Natural killer cell treated with Interleukin-12 subunit alpha and Interleukin-12 subunit beta and Interleukin-15 and Interleukin-18, amount 100 ng/mL, for 72 hours (primary cell): ENCODE measurements around the gene CCDC91. TPM values are rescaled to one million over a fixed set of nuclear protein-coding genes. Genes with fewer than 3 reads are reported as not detected.

Experiments used
- ATAC-seq, 2 donors: fragments of 150-1000 bp; cut with Tn5 transposase in 1 of 2; sonication (Bioruptor Pico), chemical (Tn5 transposase) in 1 of 2; 2 replicates each; pipeline ENCODE4 v1.10.0; 2021
- DNase-seq: peaks from one replicate; pipeline ENCODE4 v3.0.0; 2022; ENCODE audit warnings: low spot score
- H3K27ac Mint-ChIP-seq, 2 donors: 1 replicate in 1 of 2; 2 replicates in 1 of 2; pipeline ENCODE4 v1.8.0; 2022; ENCODE audit warnings: mixed read lengths in 2 of 2, mild to moderate bottlenecking in 1 of 2, moderate library complexity in 1 of 2
- H3K27me3 Mint-ChIP-seq, 2 donors: 1 replicate in 1 of 2; 2 replicates in 1 of 2; pipeline ENCODE4 v1.8.0; 2022; ENCODE audit warnings: mixed read lengths in 2 of 2
- H3K36me3 Mint-ChIP-seq: one replicate; pipeline ENCODE4 v1.8.0; 2022; ENCODE audit warnings: mixed read lengths
- H3K4me1 Mint-ChIP-seq, 2 donors: 1 replicate in 1 of 2; 2 replicates in 1 of 2; pipeline ENCODE4 v1.8.0; 2022; ENCODE audit warnings: low read depth in 2 of 2, mixed read lengths in 2 of 2, mild to moderate bottlenecking in 1 of 2
- H3K4me3 Mint-ChIP-seq: one replicate; pipeline ENCODE4 v1.8.0; 2022; ENCODE audit warnings: mixed read lengths
- H3K9me3 Mint-ChIP-seq: 2 replicates; pipeline ENCODE4 v1.8.0; 2022; ENCODE audit warnings: mixed read lengths
- total RNA-seq, 2 donors: library from RNA; stranded (reverse); gene quantifications; one replicate each; pipeline ENCODE4 v1.2.3, GENCODE V29; 2022

Gene CCDC91
- total RNA-seq, 2 donors from 2014 or later, result 21.7 to 44.6 TPM

DNA sequence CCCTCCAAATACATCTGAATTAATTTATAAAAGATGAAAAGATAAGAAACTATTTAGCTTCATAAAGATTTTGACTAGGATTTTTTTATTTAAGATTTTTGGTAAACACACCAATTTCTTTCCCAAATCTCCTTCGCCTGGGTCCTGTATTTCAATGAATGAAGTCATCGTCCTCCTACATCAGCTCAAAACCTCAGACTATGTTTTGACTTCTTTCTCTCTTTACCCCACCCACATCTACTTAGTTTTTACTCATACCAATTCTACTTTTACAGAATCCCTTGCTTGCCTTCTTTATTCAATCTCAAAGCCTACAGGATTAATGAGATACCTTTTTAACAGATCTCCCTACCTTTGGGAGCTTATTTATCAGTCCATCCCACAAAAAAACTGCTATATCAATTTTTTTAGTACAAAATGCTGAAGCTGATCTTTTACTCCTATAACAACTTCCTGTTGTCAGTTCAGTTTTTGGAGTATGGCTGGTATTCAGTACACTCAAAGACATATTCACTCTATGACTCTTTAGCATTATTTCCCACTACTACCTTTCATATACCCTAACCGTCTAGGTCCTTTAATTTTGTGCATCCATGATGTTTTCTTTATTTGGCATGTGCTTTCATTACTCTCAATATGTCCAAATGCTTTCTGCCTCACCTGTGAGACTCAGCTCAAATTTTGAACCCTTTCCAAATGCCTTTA is 18.7 kb upstream of the CCDC91 start:
- no peak overlapping the region for H3K27ac Mint-ChIP-seq
- H3K9me3 Mint-ChIP-seq, result peaks cover 3% of the 10 kb centered on the region
- ATAC-seq (no peak), DNase-seq (no peak)
- H3K36me3 Mint-ChIP-seq, result peaks cover 6% of the 10 kb centered on the region
- no peak overlapping the region for H3K4me3 Mint-ChIP-seq
- H3K4me1 Mint-ChIP-seq, result no peaks in the 10 kb centered on the region
- H3K27me3 Mint-ChIP-seq, result peaks cover 5 to 11% of the 10 kb centered on the region in 2 donors

DNA sequence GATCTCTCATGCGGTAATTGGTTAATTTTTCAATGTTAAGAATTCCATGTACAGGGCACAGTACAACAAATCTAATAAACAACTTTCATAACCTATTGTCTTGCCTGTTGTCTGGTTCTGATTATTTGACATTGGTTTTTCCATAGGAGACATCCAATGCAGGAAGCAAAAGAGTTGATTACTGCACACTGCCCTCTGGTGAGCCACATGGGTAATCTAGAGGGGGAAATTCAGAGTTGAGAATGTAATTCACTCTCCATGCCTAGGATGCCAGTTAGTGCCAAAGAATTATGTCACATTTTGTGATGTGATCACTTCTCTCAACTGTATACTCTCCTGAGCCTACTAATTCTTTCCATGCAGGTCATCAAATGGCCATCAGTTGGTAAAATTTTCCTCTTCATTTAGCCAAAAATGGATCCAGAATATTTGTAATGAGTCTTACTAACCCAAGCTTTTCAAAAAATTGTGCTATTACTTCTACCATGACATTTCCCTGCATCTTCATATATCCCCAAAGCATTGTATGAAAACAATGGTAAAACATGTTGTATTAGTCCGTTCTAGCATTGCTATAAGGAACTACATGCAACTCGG is 17.7 kb upstream of the CCDC91 start:
- Mint-ChIP-seq H3K36me3 (peaks cover 6% of the 10 kb centered on the region), H3K27ac (no peak overlapping the region), H3K4me1 (no peaks in the 10 kb centered on the region), H3K4me3 (no peak overlapping the region), H3K9me3 (peaks cover 3% of the 10 kb centered on the region), H3K27me3 (peaks cover 5 to 11% of the 10 kb centered on the region in 2 donors)
- no peak for ATAC-seq
- no peak for DNase-seq

DNA sequence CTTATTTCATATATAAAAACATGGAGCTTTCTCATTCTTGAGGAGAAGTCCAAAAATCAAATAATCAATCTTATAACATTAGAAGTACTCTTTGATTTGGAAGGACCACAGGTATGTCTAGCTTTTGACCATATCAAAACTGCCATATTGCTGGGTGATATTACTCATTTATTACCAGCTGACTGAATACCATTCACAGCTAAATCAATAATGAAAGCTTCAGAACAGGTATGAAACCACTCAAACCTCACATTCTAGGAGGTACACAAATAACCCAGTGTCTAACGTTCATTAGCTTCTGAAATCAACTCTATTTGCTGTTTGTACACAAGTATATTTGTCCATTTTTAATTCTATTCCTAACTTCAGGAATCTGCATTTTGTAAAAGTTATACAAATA is 16.8 kb upstream of the CCDC91 start:
- peaks cover 5 to 13% of the 10 kb centered on the region in 2 donors for H3K27me3 Mint-ChIP-seq
- H3K36me3 Mint-ChIP-seq, result peaks cover 6% of the 10 kb centered on the region
- ATAC-seq (no peak), DNase-seq (no peak)
- no peak overlapping the region for H3K27ac Mint-ChIP-seq
- H3K9me3 Mint-ChIP-seq, result peaks cover 3% of the 10 kb centered on the region
- no peaks in the 10 kb centered on the region for H3K4me1 Mint-ChIP-seq
- H3K4me3 Mint-ChIP-seq, result no peak overlapping the region

DNA sequence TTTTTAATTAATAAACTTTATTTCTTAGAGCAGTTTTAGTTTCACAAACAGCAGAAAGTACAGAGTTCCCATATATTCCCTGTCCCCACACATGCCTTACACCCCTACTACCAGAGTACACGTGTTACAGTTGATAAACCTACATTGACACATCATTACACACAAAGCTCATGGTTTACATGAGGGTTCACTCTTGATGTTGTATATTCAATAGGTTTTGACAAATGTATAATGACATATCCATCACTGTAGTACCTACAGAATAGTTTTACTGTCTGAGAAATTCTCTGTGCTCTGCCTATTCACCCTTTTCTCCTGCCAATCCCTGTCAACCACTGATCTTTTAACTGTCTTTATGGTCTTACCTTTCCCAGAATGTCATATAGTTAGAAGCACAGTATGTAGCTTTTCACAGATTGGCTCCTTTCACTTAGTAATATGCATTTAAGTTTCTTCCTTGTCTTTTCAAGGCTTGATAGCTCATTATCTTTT is 15.1 kb upstream of the CCDC91 start:
- ATAC-seq, result no peak
- no peak for DNase-seq
- Mint-ChIP-seq H3K36me3 (peaks cover 6% of the 10 kb centered on the region), H3K4me1 (no peaks in the 10 kb centered on the region), H3K27ac (no peak overlapping the region), H3K9me3 (peaks cover 3% of the 10 kb centered on the region), H3K27me3 (peaks cover 12 to 16% of the 10 kb centered on the region in 2 donors), H3K4me3 (no peak overlapping the region)

DNA sequence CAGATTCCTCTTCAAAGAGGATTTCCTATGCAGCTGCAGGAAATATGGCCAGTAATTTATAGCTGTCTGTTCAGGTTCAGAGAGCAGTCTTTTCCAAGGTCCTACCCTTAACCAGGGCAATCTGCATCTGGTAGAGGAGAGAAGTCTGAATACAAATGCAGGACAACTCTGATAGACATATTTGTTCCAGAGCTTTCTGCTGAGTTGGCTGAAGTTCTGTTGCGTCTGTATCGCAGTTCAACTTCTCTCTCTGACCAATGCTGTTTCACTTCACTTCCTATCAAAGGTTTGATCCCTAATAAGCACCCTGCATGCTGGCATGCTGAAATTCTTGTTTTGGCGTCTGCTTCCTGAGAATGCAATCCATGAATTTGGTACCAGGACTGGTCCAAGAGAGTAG is 14.0 kb upstream of the CCDC91 start:
- Mint-ChIP-seq H3K36me3 (peaks cover 6% of the 10 kb centered on the region), H3K27me3 (peaks cover 16 to 20% of the 10 kb centered on the region in 2 donors), H3K4me1 (no peaks in the 10 kb centered on the region), H3K27ac (no peak overlapping the region), H3K9me3 (peaks cover 3% of the 10 kb centered on the region), H3K4me3 (no peak overlapping the region)
- ATAC-seq (no peak), DNase-seq (no peak)

DNA sequence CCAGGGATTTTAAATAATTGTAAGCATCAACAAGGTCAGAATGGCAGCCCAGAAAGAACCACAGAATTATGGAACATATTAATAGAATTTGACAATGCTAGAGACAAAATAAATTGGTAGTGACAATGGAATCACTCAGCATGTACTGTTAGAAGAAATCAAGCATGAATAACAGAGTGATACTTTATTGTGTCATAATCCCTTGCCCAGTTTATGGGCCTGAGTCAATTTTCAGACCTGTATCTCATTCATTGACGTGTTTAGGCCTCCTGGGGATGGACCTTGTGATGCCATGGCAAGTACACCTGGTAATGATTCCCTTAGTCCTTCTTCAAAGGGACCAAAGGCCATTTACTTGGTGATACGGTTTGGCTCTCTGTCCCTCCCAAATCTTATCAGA is 12.8 kb upstream of the CCDC91 start:
- H3K4me3 Mint-ChIP-seq, result no peak overlapping the region
- H3K9me3 Mint-ChIP-seq, result peaks cover 3% of the 10 kb centered on the region
- ATAC-seq (no peak), DNase-seq (no peak)
- no peak overlapping the region for H3K27ac Mint-ChIP-seq
- H3K27me3 Mint-ChIP-seq, result peaks cover 12 to 24% of the 10 kb centered on the region in 2 donors
- H3K36me3 Mint-ChIP-seq, result peaks cover 6% of the 10 kb centered on the region
- H3K4me1 Mint-ChIP-seq, result no peaks in the 10 kb centered on the region

DNA sequence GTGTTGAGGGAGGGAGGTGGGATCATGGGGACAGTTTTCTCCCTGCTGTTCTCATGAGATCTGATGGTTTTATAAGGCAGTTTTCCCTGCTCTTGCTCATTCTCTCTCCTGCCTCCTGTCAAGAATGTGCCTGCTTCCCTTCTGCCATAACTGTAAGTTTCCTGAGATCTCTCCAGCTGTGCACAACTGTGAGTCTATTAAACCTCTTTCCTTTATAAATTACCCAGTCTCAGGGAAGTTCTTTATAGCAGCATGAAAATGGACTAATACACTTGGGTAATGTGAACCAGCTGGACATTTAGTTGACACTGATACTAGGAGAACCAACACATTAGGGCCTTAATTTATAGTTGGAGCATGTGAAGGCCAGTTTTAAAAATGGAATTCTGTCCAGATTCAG is 12.4 kb upstream of the CCDC91 start:
- peaks cover 1% of the 10 kb centered on the region for H3K9me3 Mint-ChIP-seq
- DNase-seq (no peak), ATAC-seq (no peak)
- H3K36me3 Mint-ChIP-seq, result peaks cover 6% of the 10 kb centered on the region
- peaks cover 11 to 24% of the 10 kb centered on the region in 2 donors for H3K27me3 Mint-ChIP-seq
- no peaks in the 10 kb centered on the region for H3K4me1 Mint-ChIP-seq
- H3K4me3 Mint-ChIP-seq, result no peak overlapping the region
- H3K27ac Mint-ChIP-seq, result no peak overlapping the region

DNA sequence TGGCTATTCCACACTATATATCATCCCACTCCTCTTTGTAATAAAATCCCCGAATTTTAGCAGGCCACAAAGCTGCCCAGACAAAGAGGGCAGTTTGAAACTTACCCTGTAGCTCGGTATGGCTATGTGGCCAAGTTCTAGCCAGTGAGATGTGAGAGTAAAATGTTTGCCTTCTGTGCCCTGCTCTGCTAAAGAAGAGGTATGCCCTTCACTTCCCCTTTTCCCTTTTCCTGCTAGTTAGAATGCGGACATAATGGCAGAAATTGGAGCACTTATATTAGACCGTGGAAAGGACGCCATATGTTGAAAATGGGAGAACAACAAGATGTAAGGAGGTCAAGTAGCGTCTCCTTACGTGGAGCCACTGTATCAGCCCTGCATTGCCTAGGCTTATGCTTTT is 11.5 kb upstream of the CCDC91 start:
- peaks cover 15 to 30% of the 10 kb centered on the region in 2 donors for H3K27me3 Mint-ChIP-seq
- ATAC-seq (no peak), DNase-seq (no peak)
- H3K4me3 Mint-ChIP-seq, result no peak overlapping the region
- no peaks in the 10 kb centered on the region for H3K9me3 Mint-ChIP-seq
- H3K27ac Mint-ChIP-seq, result no peak overlapping the region
- peaks cover 6% of the 10 kb centered on the region for H3K36me3 Mint-ChIP-seq
- H3K4me1 Mint-ChIP-seq, result no peaks in the 10 kb centered on the region

DNA sequence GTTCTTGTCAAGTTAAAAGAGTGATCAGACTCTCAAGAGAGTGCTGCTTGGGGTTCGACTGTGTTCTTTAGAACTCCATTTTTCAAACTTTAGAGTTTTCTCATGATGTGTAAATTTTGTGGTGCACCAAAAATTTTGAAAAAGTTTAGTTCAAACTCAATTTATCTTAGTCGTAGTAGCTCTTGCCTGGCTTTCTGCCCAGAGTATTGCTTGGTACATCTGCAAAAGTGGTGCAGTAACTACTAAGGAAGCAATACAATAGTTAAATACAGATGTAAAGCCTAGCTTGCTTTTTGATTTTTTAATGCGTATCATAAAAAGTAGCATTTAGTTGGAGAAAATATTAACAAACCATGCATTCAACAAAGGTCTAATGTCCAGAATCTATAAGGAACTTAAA is 9.5 kb upstream of the CCDC91 start:
- ATAC-seq (no peak), DNase-seq (no peak)
- Mint-ChIP-seq H3K9me3 (no peaks in the 10 kb centered on the region), H3K4me1 (no peaks in the 10 kb centered on the region), H3K27me3 (peaks cover 16 to 28% of the 10 kb centered on the region in 2 donors), H3K36me3 (peaks cover under 1% of the 10 kb centered on the region), H3K4me3 (no peak overlapping the region), H3K27ac (no peak overlapping the region)

DNA sequence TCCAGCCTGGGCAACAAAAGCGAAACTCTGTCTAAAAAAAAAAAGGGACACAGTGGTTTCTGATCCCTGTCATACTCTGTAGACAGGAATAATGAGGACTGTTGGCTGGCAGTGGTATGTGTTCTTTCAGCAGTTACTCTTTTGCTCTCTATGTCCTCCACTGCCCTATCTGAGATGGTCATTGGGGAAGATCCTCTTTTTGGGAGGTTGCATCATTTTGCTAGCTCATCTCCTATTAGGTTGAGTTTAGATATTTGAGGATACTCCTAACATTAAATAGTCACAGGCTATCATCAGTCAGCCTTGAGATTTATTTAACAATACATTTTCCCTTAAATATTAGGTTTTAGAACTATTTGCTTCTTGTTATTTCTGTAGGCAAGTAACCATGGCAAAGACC is 5.9 kb upstream of the CCDC91 start:
- Mint-ChIP-seq H3K27me3 (peaks cover 19 to 32% of the 10 kb centered on the region in 2 donors), H3K36me3 (peaks cover 7% of the 10 kb centered on the region), H3K4me1 (no peaks in the 10 kb centered on the region), H3K27ac (no peak overlapping the region), H3K4me3 (no peak overlapping the region), H3K9me3 (peaks cover 3% of the 10 kb centered on the region)
- DNase-seq (no peak), ATAC-seq (no peak)

DNA sequence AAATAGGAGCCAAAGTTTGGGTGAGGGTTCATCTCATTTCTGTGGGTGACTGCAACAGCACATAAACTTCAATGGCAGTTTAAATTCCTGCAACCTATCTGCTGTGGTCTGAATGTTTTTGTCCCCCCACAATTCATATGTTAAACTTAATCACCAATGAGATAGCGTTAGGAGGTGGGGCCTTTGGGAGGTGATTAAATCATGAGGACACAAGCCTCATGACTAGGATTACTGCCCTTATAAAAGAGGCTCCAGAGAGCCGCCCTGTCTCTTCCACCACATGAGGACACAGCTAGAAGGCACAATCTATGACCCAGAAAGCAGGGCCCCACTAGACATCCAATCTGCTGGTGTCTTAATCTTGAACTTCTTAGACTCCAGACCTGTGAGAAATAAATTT is 3.8 kb upstream of the CCDC91 start:
- peaks cover 17% of the 10 kb centered on the region in 2 donors for H3K27me3 Mint-ChIP-seq
- no peak overlapping the region for H3K4me3 Mint-ChIP-seq
- H3K4me1 Mint-ChIP-seq, result peaks cover 11 to 14% of the 10 kb centered on the region in 2 donors
- peaks cover 3% of the 10 kb centered on the region for H3K9me3 Mint-ChIP-seq
- no peak overlapping the region for H3K27ac Mint-ChIP-seq
- no peak for DNase-seq
- peaks cover 11% of the 10 kb centered on the region for H3K36me3 Mint-ChIP-seq
- ATAC-seq, result no peak

DNA sequence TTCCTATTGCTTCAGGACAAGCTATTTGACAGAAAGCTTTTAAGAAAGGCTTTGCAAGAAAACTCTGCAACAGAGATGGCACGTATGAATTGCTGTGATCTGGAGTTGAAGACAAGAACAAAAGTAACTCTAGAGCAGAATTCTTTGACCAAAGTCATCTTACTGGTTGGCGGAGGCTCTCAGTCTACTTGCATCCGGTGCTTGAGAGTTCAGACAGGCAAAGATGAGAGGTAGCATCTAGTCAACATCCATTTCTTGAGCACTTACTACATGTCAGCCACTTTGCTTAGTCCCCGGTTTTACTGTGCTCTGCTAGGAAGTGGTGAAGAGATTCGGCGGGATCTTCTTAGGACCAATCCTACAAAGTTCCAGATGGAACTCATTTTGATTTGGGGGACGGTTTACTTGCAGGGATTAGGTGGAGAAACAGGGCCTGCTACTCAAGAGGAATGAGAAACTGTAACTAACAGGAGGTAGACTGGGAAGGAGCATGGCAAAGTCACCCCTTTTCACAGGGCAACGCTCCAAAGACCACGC is 404 bp upstream of the CCDC91 start:
- no peak for DNase-seq
- Mint-ChIP-seq H3K27ac (peak overlapping the region; percentile 95 to 97), H3K4me1 (peaks cover 29 to 35% of the 10 kb centered on the region in 2 donors), H3K27me3 (peaks cover 7 to 9% of the 10 kb centered on the region in 2 donors), H3K4me3 (peak overlapping the region; percentile 85), H3K36me3 (peaks cover 18% of the 10 kb centered on the region), H3K9me3 (peaks cover 3% of the 10 kb centered on the region)
- ATAC-seq, result no peak

DNA sequence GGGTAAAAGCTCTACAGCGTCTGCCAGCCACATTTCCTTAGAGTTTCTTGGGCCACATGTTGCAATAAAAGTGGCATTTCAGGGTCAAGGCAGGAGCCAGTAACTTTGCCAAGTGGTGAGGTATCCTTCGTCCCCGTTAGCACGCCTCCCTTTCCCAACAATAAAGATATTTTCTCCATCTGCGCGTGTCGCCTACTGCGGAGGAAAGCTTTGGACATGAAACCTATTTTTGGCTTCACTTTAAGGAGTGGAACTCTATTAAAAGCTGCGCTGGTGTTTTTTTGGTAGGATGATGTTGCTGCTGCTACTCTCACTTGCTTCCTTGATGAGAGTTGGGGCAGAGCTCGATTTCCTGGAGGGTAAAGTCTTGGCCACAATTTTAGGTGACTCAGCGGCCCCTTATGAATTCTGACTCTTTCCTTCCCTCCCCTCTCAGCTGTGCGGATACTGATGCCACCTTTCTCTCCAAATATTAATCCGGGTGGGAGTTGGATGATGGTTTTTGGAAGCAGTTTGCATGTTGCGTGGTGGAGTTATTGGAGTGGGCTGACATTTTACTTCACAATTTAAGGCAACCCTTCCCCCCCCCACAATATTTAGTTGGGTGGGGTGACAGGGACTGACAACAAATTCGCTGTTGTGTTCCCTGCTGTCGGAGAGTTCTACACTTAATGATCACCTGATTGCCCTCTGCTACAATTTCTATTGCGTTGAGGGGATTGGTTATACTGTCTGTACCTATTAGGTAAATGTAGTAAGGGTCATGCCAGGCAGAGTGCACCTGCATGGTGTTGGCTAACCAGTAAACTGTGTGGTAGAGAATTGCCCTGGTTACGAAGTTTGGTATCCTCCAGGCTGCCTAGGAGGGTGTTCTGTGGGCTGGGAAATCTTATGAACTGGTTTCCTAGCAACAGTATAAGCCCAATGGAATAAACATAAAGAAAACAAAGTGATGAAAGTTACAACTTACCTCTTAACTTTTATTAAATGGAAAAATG is 1.1 kb downstream of the CCDC91 start:
- DNase-seq, result no peak
- H3K4me1 Mint-ChIP-seq, result peaks cover 34 to 42% of the 10 kb centered on the region in 2 donors
- peak; percentile 50 to 60 for ATAC-seq
- H3K27me3 Mint-ChIP-seq, result peaks cover 5 to 7% of the 10 kb centered on the region in 2 donors
- H3K4me3 Mint-ChIP-seq, result peak overlapping the region; percentile 85
- peaks cover 23% of the 10 kb centered on the region for H3K36me3 Mint-ChIP-seq
- H3K27ac Mint-ChIP-seq, result peak overlapping the region; percentile 95 to 97
- peaks cover 3% of the 10 kb centered on the region for H3K9me3 Mint-ChIP-seq
